Measurements from ENCODE around the gene UBE2QL1.

UBE2QL1 gene

DNA sequence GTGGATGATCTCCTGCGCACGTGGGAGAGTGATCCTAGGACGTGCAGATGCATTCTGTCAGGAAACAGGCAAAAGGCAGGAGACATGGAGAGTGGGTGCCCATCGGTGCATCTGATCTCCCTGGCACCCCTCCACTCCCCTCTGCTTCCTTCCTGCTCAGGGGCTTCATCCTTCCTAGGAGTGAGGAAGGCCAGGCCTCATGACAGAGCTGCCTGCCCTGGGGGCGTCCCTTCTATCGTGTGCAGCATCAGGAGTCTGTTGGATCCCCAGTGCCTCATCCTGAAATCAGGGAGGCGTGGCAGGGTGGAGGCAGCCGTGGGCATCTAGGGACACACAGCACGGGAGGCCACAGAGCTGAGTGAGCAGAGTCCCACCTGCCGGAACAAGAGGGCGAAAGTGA lies 30.1 kb downstream of the UBE2QL1 start:
- DNase-seq (ENCODE audit: low read depth): no peak

DNA sequence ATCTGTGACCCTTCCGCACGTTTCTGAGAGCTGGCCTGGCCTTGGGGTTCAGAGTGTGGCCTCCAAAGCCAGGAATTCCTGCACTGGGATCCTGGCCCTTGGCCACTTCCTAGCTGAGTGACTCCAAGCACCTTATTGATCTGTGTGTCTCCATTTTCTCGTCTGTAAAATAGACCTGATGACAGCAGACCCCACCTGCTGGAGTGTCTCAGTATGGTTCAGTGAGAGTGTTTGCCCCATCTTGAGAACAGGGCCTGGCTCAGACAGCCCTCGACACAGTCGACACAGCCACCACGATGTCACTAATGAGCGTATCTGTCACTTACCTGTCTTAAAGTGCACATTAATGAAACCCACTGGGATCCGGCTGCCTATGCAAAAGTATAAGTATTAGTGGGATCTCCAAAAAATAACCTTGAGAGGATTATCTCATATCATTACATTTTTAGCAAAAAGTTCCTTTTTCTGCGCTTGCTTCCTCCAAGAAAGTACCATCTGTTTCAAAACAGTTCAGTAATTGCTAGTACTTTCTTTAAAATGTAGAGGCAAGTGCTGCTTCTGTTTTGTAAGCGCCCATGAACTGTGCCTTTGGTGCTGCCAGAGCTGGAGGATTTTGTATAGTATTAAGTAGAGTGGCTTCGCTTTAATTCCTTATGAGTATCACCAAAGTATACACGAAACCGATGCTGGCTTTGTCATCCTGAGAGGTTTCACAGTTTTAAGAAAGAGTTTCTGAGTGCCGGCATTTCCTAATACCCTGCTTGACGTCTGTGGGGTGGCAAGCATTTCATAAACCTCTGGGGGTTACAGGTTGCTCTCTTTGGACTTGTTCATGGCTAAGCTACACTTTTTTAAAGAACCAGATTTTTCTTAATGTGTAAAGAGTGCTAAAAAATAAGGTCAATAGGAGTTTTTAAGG lies 31.7 kb downstream of the UBE2QL1 start:
- DNase-seq (ENCODE audit: low read depth): no peak

DNA sequence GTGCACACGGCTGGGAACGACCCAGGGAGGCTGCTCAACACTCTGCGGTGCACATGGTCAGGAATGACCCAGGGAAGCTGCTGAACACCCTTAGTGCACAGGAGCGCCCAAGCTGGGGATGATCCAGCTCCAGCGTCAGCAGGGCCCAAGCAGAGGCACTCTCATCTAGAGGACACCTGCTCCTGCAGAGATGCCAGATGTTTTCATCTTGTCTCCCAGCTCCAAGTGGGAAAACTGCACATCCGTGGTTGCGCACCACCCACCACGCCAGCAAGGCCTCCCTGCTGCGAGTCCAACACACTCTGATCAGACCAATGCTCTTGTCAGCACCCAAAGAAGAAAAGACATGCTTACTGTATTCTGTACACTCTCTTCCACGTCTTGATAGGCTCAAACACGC lies 34.1 kb downstream of the UBE2QL1 start:
- DNase-seq (ENCODE audit: low read depth): no peak

DNA sequence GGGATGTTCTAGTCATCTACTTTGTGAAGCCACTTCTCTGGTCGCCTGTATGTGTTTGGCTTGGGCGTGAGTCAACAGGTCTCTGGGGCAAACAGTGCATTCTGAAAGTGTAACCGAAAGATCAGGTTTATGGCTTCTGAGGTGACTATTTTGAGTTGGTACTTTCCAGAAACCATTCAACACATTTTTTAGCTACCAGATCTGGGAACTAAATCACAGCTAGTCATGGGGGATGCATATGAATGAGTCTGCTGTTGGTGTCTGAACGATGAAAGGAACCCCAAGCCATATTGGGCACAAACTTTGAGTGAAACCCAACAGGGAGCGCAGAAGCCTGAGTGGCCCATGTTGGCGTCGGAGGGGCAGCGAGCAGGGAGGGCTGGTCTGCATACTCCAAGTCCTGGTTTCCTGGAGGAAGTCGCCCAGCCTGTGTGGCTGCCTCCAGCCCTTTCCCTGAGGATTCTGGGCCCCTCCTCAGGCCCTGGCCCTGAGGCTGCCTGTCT lies 35.3 kb downstream of the UBE2QL1 start:
- no peak for DNase-seq (ENCODE audit: low read depth)

DNA sequence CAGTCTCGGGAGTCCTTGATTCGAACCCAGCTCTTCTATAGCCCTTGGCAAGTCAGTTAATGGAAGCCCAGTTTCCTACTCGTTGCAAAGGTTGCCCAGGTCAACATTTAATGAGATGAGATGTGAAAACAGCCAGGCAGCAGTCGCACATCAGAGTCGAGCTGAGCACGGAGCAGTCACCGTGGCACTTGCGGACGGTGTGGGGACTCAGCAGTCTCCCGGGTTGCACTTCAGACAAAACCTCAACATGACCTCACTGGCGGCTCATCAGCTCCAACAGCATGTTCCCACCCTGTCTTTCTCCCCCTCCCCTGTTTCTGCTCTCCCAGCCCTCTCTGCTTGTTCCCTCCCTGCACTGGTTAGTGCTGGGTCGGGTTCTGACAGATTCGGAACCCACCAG lies 35.8 kb downstream of the UBE2QL1 start:
- no peak for DNase-seq (ENCODE audit: low read depth)

DNA sequence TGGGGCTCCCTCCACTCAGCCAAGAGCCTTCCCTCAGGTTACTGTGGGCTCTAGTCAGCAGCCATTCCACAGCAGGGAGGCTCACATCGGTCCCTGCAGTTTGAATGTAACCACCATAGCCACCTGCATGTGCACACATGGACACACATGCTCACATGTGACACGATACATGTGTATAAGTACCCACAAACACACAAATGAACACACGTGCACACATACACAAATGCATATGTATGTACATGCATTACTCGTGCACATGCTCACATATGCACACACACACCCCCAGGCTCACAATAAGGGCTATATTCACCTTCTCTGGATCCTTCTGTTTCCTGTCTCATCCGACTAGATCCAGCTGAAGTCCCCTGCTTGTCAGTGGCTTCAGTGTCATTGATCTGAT lies 36.2 kb downstream of the UBE2QL1 start:
- no peak for DNase-seq (ENCODE audit: low read depth)

DNA sequence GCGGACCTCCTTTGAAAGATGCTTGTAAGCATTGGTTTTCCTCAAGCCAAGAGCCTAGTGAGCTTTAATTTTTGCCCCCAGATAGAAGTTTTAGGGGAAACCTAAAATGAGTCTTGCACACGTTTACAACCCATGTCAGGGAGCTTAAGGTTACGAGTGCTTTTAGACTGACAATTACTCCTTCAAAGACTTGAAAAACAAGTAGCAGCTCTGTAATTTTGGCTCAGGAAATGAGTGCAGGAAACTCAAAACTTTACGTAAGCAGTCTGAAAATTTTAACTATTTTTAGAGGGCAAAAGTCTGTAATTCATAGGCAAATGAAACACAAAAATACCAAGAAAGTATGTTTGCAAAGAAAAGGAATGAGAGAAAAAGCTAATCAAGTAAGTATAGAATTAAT lies 36.8 kb downstream of the UBE2QL1 start:
- no peak for DNase-seq (ENCODE audit: low read depth)

DNA sequence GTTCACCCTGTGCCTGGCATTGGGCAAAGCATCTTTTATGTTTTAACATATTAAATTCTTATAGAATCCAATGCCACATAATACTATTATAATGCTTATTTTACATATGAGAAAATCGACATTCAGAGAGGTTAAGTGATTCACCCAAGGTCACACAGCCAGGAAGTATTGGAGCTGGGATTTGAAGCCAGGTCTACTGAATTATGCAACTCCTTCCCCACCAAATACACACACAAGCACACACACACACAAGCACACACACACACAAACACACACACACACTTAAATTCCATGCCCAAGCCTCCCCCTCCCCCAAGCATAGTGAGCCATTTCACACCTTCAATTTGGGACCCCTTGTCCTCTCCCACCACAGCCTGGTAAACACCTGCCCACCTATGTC lies 37.4 kb downstream of the UBE2QL1 start:
- no peak for DNase-seq (ENCODE audit: low read depth)

DNA sequence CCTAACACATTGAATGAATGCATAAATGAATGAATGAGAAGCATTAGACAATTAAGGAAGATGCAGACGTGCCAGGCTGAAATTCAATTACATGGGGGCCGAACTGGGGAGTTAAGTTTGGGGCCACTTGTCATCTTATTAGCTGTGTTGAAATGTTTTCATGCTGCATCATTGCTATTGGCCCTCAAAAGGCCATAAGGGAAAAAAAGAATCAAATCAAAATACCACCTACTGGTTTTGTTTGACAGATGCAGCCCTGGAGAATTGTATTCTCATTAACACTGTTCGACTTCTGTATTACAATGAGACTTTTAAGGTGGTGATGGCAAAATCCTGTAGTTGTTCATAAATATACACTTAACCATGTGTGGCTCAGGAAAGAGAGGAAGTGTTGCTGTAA lies 38.4 kb downstream of the UBE2QL1 start:
- DNase-seq (ENCODE audit: low read depth): no peak

DNA sequence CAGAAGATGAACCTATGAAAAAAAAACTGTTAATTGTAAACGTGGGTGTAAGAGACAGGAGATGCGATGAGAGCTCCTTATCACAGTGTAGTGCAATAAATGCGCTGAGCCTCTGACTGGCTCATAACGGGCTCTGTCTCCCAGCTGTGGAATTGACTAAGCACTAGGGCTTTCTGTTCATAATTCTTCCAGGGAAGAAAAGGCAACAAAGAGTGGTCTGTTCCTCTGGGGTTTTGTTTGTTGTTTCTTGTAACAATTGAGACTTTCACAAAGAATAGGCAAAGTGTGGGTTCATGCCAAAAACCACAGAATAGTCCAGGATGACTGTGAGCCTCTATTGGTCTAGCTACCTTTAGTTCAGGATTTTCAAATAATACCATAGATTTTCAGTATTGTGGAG lies 39.4 kb downstream of the UBE2QL1 start:
- no peak for DNase-seq (ENCODE audit: low read depth)

DNA sequence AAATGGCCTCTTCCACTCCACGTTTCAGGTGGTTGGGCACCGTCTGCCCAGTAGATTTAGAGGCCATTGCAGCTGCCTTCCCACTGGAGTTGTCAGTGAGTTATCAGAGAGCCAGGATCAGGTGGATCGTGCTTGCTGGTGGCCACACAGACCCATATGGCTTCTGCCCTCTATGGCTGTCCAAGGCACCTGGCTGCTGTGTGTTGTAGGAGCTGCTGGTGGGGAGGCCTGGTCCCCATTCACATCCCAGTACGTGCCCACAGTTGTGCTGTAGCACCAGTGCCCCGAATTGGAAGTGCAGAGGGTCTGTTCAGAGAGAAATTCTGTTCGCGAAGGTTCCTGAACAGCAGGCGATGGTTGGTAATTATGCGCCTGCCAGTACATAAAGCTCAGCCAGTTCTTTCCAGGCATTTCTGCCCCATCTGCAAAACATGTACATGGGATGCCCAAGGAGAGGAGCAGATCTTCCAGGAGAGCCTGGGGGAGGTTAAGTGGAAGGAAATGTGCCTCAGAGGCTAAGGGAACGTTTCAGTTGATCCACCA lies 41.1 kb downstream of the UBE2QL1 start:
- DNase-seq (ENCODE audit: low read depth): no peak

DNA sequence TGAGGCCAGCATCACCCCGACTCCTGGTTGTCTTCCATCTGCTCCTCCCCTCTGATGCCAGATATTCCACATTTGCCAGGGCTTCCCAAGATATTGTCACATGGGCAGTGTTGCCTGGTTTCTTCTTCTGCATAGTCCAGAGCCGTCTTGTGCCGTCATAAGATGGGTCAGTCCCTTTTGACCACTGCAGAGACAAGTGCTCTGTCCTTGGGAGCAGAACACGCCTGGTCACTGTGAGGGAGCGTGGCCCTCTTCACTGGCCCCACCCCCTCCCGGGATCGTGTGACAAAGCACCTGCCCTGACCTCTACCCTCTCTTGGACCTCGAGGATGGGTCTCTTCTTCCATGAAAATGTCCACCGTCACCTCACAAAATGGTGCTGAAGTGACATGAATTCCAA lies 41.6 kb downstream of the UBE2QL1 start:
- DNase-seq (ENCODE audit: low read depth): no peak

DNA sequence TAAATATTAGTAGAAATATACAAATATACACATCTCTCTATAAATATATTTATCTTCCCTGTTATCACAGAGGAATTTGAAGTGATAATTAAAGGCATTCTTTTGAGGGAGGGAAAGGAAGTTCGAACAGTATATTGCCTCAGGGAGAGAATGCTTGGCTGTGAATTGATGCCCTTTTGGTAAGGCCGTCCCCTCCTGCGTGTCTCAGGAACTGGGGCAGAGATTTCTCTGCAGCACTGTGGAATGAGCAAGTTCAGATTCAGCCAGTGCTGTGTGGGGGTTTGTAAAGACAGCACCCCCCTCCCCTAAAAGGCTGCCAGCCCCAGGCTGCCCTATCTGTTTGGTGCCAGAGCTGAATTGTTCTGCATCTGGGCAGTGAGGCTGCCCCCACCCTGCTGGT lies 42.0 kb downstream of the UBE2QL1 start:
- no peak for DNase-seq (ENCODE audit: low read depth)

DNA sequence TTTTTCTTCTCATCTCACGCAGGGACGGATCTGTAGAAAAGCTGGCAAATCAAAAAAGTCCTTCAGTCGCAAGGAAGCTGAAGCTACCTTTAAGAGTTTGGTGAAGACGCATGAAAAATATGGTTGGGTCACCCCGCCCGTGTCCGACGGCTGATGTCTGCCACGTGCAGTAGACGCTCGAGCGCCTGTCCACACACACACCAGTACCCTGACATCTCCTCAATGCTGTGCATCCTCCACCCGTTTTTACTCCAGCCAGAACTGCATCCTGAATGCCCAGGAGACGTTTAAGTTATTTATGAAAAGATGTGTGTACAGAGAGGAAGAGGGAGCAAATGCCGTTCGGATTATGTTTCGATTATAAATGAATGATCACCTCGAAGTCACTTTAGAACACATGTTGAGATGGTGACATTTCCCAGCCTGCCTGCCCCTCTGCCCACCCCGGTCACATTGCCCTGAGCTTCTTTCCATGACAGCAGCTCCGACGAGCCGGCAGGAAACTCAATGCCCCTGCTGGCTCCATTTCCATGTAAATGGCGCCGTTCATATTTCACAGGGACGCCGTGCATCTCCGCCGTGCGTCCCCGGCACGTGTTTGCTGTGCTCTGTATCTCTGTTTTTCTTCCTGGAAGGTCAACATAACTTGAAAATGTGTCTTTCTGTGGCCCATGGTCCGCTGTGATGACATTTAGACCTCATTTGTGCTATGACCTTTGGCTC lies 42.7 kb downstream of the UBE2QL1 start:
- no peak for DNase-seq (ENCODE audit: low read depth)

DNA sequence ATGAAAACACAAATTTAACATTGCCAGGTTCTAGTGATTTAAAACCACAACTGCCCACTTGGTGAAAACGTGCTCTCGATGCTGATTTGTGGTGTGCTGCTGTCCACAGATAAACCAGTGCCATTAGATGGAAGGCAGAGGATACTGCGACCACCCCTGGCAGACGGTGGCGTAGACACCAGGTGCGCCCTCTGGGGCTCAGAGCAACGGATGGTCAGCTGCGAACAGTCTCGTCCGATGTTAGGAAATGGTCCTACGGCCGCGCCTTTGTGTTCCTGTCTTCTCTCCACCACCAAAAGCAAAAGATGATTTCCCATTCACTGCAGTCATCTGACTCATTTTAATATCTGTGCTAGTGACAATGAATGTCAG lies 43.2 kb downstream of the UBE2QL1 start:
- no peak for DNase-seq (ENCODE audit: low read depth)

DNA sequence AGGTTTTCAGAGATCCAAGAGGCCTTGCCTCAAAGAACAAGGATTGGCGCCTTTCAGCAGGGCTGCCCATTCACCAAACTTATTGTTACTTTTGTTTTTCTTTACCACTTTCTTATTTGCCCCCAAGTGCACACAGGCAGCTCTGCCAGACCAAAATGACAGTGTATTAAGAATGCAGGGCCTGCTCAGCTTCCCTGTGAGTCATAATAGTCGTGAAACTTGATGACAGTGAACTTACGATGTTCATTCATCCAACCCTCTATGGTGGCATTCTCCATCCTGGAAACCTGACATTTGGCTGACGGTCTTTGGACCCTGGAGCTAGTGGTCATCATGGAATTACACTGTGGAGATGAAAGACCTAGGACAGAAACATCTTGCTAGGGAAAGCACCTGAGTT lies 44.3 kb downstream of the UBE2QL1 start:
- DNase-seq (ENCODE audit: low read depth): no peak

DNA sequence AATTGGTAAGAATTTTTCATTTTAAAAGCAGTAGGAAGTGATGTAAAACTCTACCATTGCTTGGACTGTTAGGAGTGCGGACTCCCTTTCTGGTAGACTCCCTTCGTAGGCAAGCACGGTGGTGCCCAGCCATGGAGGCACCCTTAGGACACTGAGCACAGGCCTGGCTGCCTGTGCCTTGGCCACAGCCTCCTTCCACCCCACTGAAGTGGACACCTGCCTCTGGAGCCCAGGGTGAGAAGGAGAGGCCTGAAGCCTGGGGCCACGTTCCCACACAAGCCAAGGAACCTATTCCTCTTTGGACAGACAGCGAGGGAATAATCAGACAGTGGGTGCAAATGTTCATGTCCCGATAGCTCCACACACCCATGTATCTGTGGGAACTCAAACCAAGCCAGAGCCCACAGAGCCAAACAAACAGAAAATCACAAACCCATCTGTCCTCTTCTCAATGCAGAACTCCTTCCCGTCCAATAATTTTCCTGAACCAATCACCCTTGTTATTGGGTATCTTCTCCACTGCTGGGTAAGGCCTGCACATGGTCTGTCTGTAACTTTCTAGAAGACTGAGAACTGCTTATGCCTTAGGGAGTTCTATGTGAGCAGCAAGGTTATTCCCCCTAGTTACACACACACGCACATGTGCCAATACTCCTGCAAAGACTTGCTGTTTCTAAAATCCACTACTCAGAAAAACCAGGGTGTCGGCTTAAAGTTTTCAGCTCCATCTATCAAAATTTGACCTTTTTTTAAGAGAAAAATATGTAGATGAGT lies 45.2 kb downstream of the UBE2QL1 start:
- DNase-seq (ENCODE audit: low read depth): no peak

DNA sequence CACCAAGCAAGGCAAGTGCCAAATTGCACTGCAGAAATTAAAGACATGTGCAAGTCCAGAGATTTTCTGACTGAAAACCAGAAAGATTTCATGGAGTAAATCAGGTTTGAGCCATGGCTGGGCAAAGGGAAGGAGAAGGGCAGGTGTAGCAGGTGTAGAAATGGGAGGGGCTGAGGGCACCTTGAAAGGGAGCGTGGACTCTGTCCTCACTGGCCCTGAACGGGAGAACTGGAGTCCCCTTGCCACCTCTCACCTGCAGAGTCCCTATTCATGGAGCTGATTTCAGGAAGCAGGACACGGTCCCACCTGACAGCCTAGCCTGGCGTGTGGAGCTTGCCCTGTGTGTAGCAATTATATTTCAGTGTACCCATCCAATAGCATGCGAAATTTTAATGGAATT lies 46.3 kb downstream of the UBE2QL1 start:
- DNase-seq (ENCODE audit: low read depth): no peak

DNA sequence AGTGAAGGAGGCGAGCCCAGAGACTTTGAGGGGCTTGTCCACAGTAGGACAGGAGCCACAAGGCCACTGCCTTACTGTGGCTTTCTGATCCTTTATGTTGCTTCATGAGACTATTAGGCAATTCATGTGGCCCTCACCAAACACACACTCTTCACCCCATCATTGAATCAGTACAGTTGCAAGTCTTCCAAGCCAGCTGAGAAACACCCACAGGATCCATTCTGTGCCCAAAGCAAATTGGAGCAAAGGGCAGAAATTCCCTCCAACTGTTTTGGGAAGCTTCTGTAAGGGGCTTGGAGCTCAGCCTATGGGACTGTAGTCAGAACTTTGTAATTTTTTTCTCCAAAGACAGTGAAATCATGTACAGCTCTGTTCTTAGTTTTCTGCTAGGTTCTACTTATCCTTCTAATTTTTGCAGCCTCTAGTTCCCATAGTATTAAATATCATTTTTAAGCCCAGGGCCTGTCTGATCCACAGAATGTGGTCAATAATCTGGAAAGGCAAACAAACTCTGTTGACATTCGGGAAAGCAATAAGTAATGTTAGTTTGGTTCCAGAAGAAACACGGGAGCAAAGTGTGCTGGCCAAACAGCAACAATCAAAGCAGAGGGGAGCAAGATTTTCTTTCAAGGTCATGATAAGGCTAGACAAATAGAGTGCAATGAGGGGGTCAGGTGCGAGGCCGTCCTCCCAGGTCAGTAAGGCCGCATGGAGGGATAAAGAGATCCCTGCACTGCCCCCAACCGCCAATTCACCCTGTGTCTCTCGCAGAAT lies 47.0 kb downstream of the UBE2QL1 start:
- DNase-seq (ENCODE audit: low read depth): no peak

DNA sequence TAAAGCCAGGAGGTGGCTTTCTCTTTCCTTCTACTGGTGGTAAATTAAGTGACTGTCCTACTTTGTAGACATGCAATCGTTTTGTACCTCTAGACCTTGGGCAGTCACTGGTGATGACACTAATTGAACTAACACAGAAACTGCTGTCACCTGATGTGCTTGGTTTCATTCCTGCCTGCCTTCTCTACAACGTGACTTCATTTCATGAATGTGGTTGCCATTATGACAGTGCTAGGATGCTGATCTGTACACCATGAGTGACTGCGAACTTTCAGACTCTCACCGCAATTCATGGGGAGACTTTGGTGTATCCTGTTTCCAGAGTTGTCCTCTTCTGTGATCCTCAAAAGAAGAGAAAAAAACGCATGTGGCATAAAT lies 47.5 kb downstream of the UBE2QL1 start:
- DNase-seq (ENCODE audit: low read depth): no peak

DNA sequence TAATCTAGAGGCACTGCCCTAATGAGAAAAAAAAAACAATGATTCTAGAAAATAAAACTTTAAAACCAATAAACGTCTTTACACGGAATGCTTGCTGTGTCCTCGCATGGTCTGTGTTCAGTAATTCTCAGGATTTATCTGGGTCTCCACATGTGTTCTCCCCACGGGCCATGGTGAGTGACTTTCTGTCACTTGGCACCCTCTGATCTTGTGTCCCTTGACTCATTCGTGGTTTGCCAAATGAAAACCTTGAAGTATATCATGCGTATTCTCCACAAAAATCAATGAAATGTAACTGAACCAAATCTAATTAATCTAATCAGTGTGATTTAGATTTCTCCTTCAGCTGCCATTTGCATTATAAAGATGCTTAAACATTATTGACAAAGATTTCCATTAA lies 48.0 kb downstream of the UBE2QL1 start:
- DNase-seq (ENCODE audit: low read depth): no peak

DNA sequence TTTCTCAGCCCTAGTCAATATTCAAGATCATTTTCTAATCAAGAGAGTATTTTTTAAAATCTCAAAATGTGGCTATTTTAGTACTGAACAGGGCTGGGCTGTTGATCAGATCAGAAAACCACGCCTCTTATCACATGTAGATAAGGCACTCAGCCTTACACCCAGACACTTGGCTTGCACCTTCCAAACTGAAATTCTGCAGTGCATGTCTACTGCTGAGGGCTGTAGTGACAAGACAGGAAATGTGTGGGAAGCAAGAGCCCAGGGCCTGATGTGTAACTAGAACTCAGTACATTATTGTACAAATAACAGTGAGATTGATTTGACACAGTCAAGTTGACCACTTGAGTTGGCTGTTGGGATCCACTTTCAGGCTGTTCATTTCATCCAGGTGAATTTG lies 48.6 kb downstream of the UBE2QL1 start:
- no peak for DNase-seq (ENCODE audit: low read depth)

All from activated T-cell treated with anti-CD3 and anti-CD28 coated beads for 1 hour (primary cell).